Activated T-helper 1 cell treated with anti-CD3 and anti-CD28 coated beads, Interleukin-12 subunit alpha, Interleukin-12 subunit beta, Interleukin-2, Interleukin-4 antibody, amounts not matched to agents 30 ng/mL and 10 ng/mL and 1 ng/mL, durations not matched to agents 14 hours and 24 hours and 36 hours (primary cell): ENCODE results near the gene GLOD4. TPM values are rescaled to one million over a fixed set of nuclear protein-coding genes. Genes with fewer than 3 reads are reported as not detected.
A peak's percentile ranks its signal among the peaks of the same experiment; 100 is the strongest.

Experiments used
- DNase-seq: peaks from one replicate; pipeline ENCODE4 v3.0.0; 2021; ENCODE audit warnings: low spot score
- H3K27ac Mint-ChIP-seq: one replicate; pipeline ENCODE4 v1.8.0; 2021; ENCODE audit warnings: mild to moderate bottlenecking, mixed read lengths
- H3K27me3 Mint-ChIP-seq: one replicate; pipeline ENCODE4 v1.8.0; 2022; ENCODE audit warnings: mild to moderate bottlenecking, moderate library complexity, mixed read lengths; ENCODE audit not compliant: insufficient read depth
- H3K36me3 Mint-ChIP-seq: one replicate; pipeline ENCODE4 v1.8.0; 2021; ENCODE audit warnings: low read depth, mixed read lengths
- H3K4me1 Mint-ChIP-seq: one replicate; pipeline ENCODE4 v1.8.0; 2021; ENCODE audit warnings: low read depth, mixed read lengths
- H3K4me3 Mint-ChIP-seq: one replicate; pipeline ENCODE4 v1.8.0; 2021; ENCODE audit warnings: mild to moderate bottlenecking, moderate library complexity, mixed read lengths
- H3K9me3 Mint-ChIP-seq: one replicate; pipeline ENCODE4 v1.8.0; 2021; ENCODE audit warnings: mixed read lengths
- intact Hi-C: fragments of 100-400 bp; cut with micrococcal nuclease; formaldehyde crosslinking; loops from one replicate; pipeline ENCODE4 v1.15.1; 2024
- total RNA-seq: library from RNA; stranded (reverse); gene quantifications from 2 replicates; pipeline ENCODE4 v1.2.3, GENCODE V29; 2022

Gene GLOD4
- total RNA-seq, 1 donor from 2014 or later: 97.0 TPM

GRCh38 chr17:742147-742793, 39.8 kb downstream of the GLOD4 start:
- Mint-ChIP-seq H3K36me3 (peaks cover 52% of the 10 kb centered on the region), H3K4me1 (peaks cover 15% of the 10 kb centered on the region), H3K27me3 (no peaks in the 10 kb centered on the region), H3K4me3 (no peak overlapping the region), H3K27ac (no peak overlapping the region), H3K9me3 (no peaks in the 10 kb centered on the region)
- no peak for DNase-seq
- intact Hi-C loops: no loop called here

- DNase-seq: peak; percentile 11
- peaks cover 15% of the 10 kb centered on the region for H3K4me1 Mint-ChIP-seq
- intact Hi-C loops: loop anchor here (1.0 kb wide), 2 partner anchors 8 to 12 kb away; partner anchors contain the start of genes GEMIN4 and TLCD3A
- peaks cover 51% of the 10 kb centered on the region for H3K36me3 Mint-ChIP-seq
- peak overlapping the region; percentile 12 for H3K4me3 Mint-ChIP-seq
- H3K9me3 Mint-ChIP-seq: no peaks in the 10 kb centered on the region
- no peaks in the 10 kb centered on the region for H3K27me3 Mint-ChIP-seq
- H3K27ac Mint-ChIP-seq: peak overlapping the region; percentile 64
Measured at GRCh38 chr17:740240-741017, 41.7 kb downstream of the GLOD4 start.

GRCh38 chr17:737561-738113, 44.4 kb downstream of the GLOD4 start:
- peaks cover 51% of the 10 kb centered on the region for H3K36me3 Mint-ChIP-seq

GRCh38 chr17:733743-734142, 48.3 kb downstream of the GLOD4 start:
- peaks cover 2% of the 10 kb centered on the region for H3K27me3 Mint-ChIP-seq
- peaks cover 27% of the 10 kb centered on the region for H3K36me3 Mint-ChIP-seq
- H3K9me3 Mint-ChIP-seq: no peaks in the 10 kb centered on the region
- H3K4me3 Mint-ChIP-seq: peak overlapping the region; percentile 90
- peaks cover 28% of the 10 kb centered on the region for H3K4me1 Mint-ChIP-seq
- no peak for DNase-seq
- H3K27ac Mint-ChIP-seq: peak overlapping the region; percentile 95
- intact Hi-C loops: loop anchor here (1.0 kb wide), 1 partner anchor 19 kb away; the partner anchor contains the start of gene GEMIN4

More at GRCh38 chr17:737561-738113, 44.4 kb downstream of the GLOD4 start:
- no peak overlapping the region for H3K27ac Mint-ChIP-seq
- intact Hi-C loops: no loop called here
- no peaks in the 10 kb centered on the region for H3K27me3 Mint-ChIP-seq
- H3K4me3 Mint-ChIP-seq: no peak overlapping the region
- H3K4me1 Mint-ChIP-seq: peaks cover 31% of the 10 kb centered on the region
- H3K9me3 Mint-ChIP-seq: no peaks in the 10 kb centered on the region
- DNase-seq: no peak

- H3K27ac Mint-ChIP-seq: peak overlapping the region; percentile 95
- peaks cover 28% of the 10 kb centered on the region for H3K4me1 Mint-ChIP-seq
- DNase-seq: peak; percentile 20
- H3K36me3 Mint-ChIP-seq: peaks cover 23% of the 10 kb centered on the region
- intact Hi-C loops: loop anchor here (1.0 kb wide), 4 partner anchors 7 to 48 kb away; partner anchors contain the start of genes GEMIN4 and VPS53
- H3K9me3 Mint-ChIP-seq: no peaks in the 10 kb centered on the region
- H3K27me3 Mint-ChIP-seq: peaks cover 3% of the 10 kb centered on the region
- peak overlapping the region; percentile 90 for H3K4me3 Mint-ChIP-seq
Measured at GRCh38 chr17:732902-733720, 49.0 kb downstream of the GLOD4 start.

- Mint-ChIP-seq H3K27ac (peak within 1 kb of the TSS; percentile 95), H3K27me3 (peaks cover 6% of the 10 kb centered on the region), H3K9me3 (no peaks in the 10 kb centered on the region), H3K4me3 (peak within 1 kb of the TSS; percentile 90), H3K4me1 (peaks cover 28% of the 10 kb centered on the region), H3K36me3 (peaks cover 21% of the 10 kb centered on the region)
- DNase-seq: peak; percentile 61
- intact Hi-C loops: loop anchor here (1.0 kb wide), 3 partner anchors 8 to 49 kb away; partner anchors contain the start of gene VPS53
Measured at GRCh38 chr17:732067-732901, 49.8 kb downstream of the GLOD4 start, which contains the start of gene TLCD3A. Gene TLCD3A, plus strand, starts transcription at chr17:732596. Its CDS starts 52 bp downstream, at chr17:732648.

- Mint-ChIP-seq H3K36me3 (peaks cover 21% of the 10 kb centered on the region), H3K27me3 (peaks cover 6% of the 10 kb centered on the region), H3K4me1 (peaks cover 28% of the 10 kb centered on the region), H3K27ac (peak overlapping the region; percentile 67), H3K9me3 (no peaks in the 10 kb centered on the region), H3K4me3 (peak overlapping the region; percentile 78)
- DNase-seq: no peak
- intact Hi-C loops: loop anchor here (1.0 kb wide), 3 partner anchors 9 to 50 kb away; partner anchors contain the start of gene VPS53
Measured at GRCh38 chr17:731644-732066, 50.4 kb downstream of the GLOD4 start.

GRCh38 chr17:728911-729310, 53.2 kb downstream of the GLOD4 start:
- peaks cover 21% of the 10 kb centered on the region for H3K4me1 Mint-ChIP-seq
- DNase-seq: no peak
- H3K36me3 Mint-ChIP-seq: peaks cover 6% of the 10 kb centered on the region
- H3K27ac Mint-ChIP-seq: no peak overlapping the region
- H3K4me3 Mint-ChIP-seq: no peak overlapping the region
- intact Hi-C loops: no loop called here
- no peaks in the 10 kb centered on the region for H3K9me3 Mint-ChIP-seq
- H3K27me3 Mint-ChIP-seq: peaks cover 7% of the 10 kb centered on the region

GRCh38 chr17:726271-726919, 55.7 kb downstream of the GLOD4 start:
- Mint-ChIP-seq H3K4me3 (no peak overlapping the region), H3K36me3 (no peaks in the 10 kb centered on the region), H3K9me3 (no peaks in the 10 kb centered on the region), H3K27me3 (peaks cover 10% of the 10 kb centered on the region), H3K4me1 (peaks cover 8% of the 10 kb centered on the region), H3K27ac (no peak overlapping the region)
- no peak for DNase-seq
- intact Hi-C loops: no loop called here

GRCh38 chr17:725746-726145, 56.3 kb downstream of the GLOD4 start:
- Mint-ChIP-seq H3K9me3 (no peaks in the 10 kb centered on the region), H3K27ac (no peak overlapping the region), H3K27me3 (peaks cover 10% of the 10 kb centered on the region), H3K36me3 (no peaks in the 10 kb centered on the region), H3K4me3 (no peak overlapping the region), H3K4me1 (peaks cover 1% of the 10 kb centered on the region)
- no peak for DNase-seq
- intact Hi-C loops: no loop called here

- peaks cover 10% of the 10 kb centered on the region for H3K27me3 Mint-ChIP-seq
- DNase-seq: no peak
- no peaks in the 10 kb centered on the region for H3K4me1 Mint-ChIP-seq
- H3K36me3 Mint-ChIP-seq: no peaks in the 10 kb centered on the region
- intact Hi-C loops: no loop called here
- H3K4me3 Mint-ChIP-seq: no peak overlapping the region
- no peaks in the 10 kb centered on the region for H3K9me3 Mint-ChIP-seq
- H3K27ac Mint-ChIP-seq: no peak overlapping the region
Measured at GRCh38 chr17:725084-725483, 57.0 kb downstream of the GLOD4 start.
